K562 (cell line): Measurements from ENCODE around the gene B3GALT6. TPM values are rescaled to one million over a fixed set of nuclear protein-coding genes. Genes with fewer than 3 reads are reported as not detected.

Experiments
- ATAC-seq: fragments of 200-7000 bp; cut with Tn5 transposase; 3 replicates; pipeline ENCODE4 v1.9.1; 2020; ENCODE audit warnings: moderate library complexity
- BruUV-seq: library from RNA; stranded (reverse); fragments of 400-500 nt; replicated peaks from 2 replicates; lab custom pipeline; 2021; lab: Mats Ljungman, UMichigan
- CTCF ChIA-PET: fragments of 300-600 bp; formaldehyde crosslinking; extraction: SDS; loops from one replicate; lab custom pipeline; 2021; ENCODE audit warnings: low intra/inter-chr PET ratio; lab: Yijun Ruan, JAX
- POLR2A ChIA-PET: fragments of 300-600, 350-650 bp; sonication (Branson Sonifier 250); formaldehyde crosslinking; extraction: SDS; loops from one replicate; lab custom pipeline; 2021; ENCODE audit warnings: antibody characterized with exemption, inconsistent platforms; lab: Yijun Ruan, JAX
- DNase-seq, 4 experiments: peaks; one replicate each; pipeline versions ENCODE4 v3.0.0 to v3.0.0-alpha.2; 2011 to 2018; ENCODE audit warnings: low spot score in 3 of 4, mixed read lengths in 3 of 4; ENCODE audit errors: extremely low read depth in 1 of 4
- FAIRE-seq: peaks from 2 replicates; lab custom pipeline; 2011; peaks lifted over from hg19 to GRCh38; lab: Jason Lieb, UNC
- H2AFZ ChIP-seq: 2 replicates; pipeline ENCODE4 v1.6.0; 2011; ENCODE audit warnings: low read depth, low read length, control low read depth, inconsistent platforms
- H3K27ac ChIP-seq: fragments of 200-600 bp; 3 replicates; pipeline ENCODE4 v1.8.0; 2011; ENCODE audit warnings: low read depth, mild to moderate bottlenecking, control low read depth, inconsistent platforms, low read length, moderate library complexity, mixed read lengths; ENCODE audit errors: extremely low read depth
- H3K27me3 ChIP-seq, 2 experiments: fragments of 300-600 bp in 1 of 2; 2 replicates in 1 of 2; 3 replicates in 1 of 2; pipeline versions ENCODE4 v1.6.0 to v1.8.0; 2011; ENCODE audit warnings: inconsistent platforms in 2 of 2, low read length in 2 of 2, mild to moderate bottlenecking in 1 of 2, mixed read lengths in 1 of 2, moderate library complexity in 1 of 2; ENCODE audit not compliant: control insufficient read depth in 2 of 2, insufficient read depth in 2 of 2
- H3K36me3 ChIP-seq: fragments of 300-600 bp; 3 replicates; pipeline ENCODE4 v1.8.0; 2011; ENCODE audit warnings: mild to moderate bottlenecking, low read length, inconsistent platforms; ENCODE audit not compliant: control insufficient read depth, insufficient read depth
- H3K4me1 ChIP-seq, 2 experiments: fragments of 200-600 bp in 1 of 2; replicated peaks in 1 of 2; 2 replicates in 1 of 2; 3 replicates in 1 of 2; pipeline versions ENCODE4 v1.5.1 to v1.8.0; 2011; ENCODE audit warnings: inconsistent platforms in 2 of 2, low read length in 2 of 2, mild to moderate bottlenecking in 1 of 2, mixed read lengths in 1 of 2, moderate library complexity in 1 of 2; ENCODE audit not compliant: control insufficient read depth in 2 of 2, insufficient read depth in 2 of 2
- H3K4me2 ChIP-seq: 2 replicates; pipeline ENCODE4 v1.6.1; 2011; ENCODE audit warnings: low read length, control low read depth, inconsistent platforms, mixed read lengths; ENCODE audit not compliant: insufficient read depth
- H3K4me3 ChIP-seq: fragments of 200-600 bp; sonication (generic), shearing (Covaris generic); 2 replicates; pipeline ENCODE4 v1.5.1; 2016; ENCODE audit warnings: control low read depth, inconsistent platforms
- H3K79me2 ChIP-seq: fragments of 200-600 bp; 3 replicates; pipeline ENCODE4 v1.8.0; 2011; ENCODE audit warnings: low read length, inconsistent platforms; ENCODE audit not compliant: control insufficient read depth, insufficient read depth
- H3K9ac ChIP-seq, 2 experiments: 2 replicates each; pipeline versions ENCODE4 v1.6.0 to v1.6.1; 2011; ENCODE audit warnings: low read depth in 2 of 2, low read length in 2 of 2, control low read depth in 1 of 2, inconsistent platforms in 1 of 2, mild to moderate bottlenecking in 1 of 2, mixed read lengths in 1 of 2; ENCODE audit not compliant: insufficient read depth in 1 of 2
- H3K9me1 ChIP-seq: one replicate; pipeline ENCODE4 v1.6.0; 2011; ENCODE audit warnings: inconsistent platforms, mild to moderate bottlenecking, low read length, moderate library complexity; ENCODE audit not compliant: control insufficient read depth, insufficient read depth
- H3K9me3 ChIP-seq: replicated peaks from 2 replicates; pipeline ENCODE4 v1.5.1; 2011; ENCODE audit warnings: low read depth, low read length, inconsistent platforms; ENCODE audit not compliant: control insufficient read depth, insufficient read depth
- H4K20me1 ChIP-seq: replicated peaks from 2 replicates; pipeline ENCODE4 v1.6.1; 2011; ENCODE audit warnings: low read length, inconsistent platforms, mixed read lengths; ENCODE audit not compliant: control insufficient read depth, insufficient read depth
- COPS2 ChIP-seq: fragments of 450-650 bp; conservative IDR thresholded peaks from 2 replicates; pipeline ENCODE4 v1.6.1; 2016; ENCODE audit warnings: mild to moderate bottlenecking, moderate library complexity
- E2F3 ChIP-seq: fragments of 250-450 bp; sonication (Bioruptor Pico); IDR thresholded peaks from 2 replicates; pipeline ENCODE4 v1.4.0; 2020; ENCODE audit warnings: mild to moderate bottlenecking
- EWSR1 ChIP-seq: fragments of 450-650 bp; IDR thresholded peaks from 2 replicates; pipeline ENCODE4 v1.6.1; 2018; ENCODE audit warnings: borderline replicate concordance, mild to moderate bottlenecking, low read depth, moderate library complexity; ENCODE audit not compliant: partially characterized antibody
- FOXA3 ChIP-seq, 2 experiments: fragments of 450-650 bp in 1 of 2; sonication (generic) in 1 of 2; formaldehyde crosslinking; IDR thresholded peaks in 1 of 2; conservative IDR thresholded peaks in 1 of 2; 2 replicates each; pipeline versions ENCODE4 v1.4.0 to v1.8.0; 2020 to 2022; ENCODE audit warnings: mild to moderate bottlenecking in 2 of 2, missing genetic modification reagents in 1 of 2
- KDM1A ChIP-seq, 2 experiments: fragments of 450-650 bp; IDR thresholded peaks; 2 replicates each; pipeline ENCODE4 v1.6.1; 2016; ENCODE audit warnings: mild to moderate bottlenecking in 2 of 2
- KDM5B ChIP-seq: fragments of 200-600 bp; sonication (generic); IDR thresholded peaks from 2 replicates; pipeline ENCODE4 v1.6.1; 2012; ENCODE audit warnings: low read depth, mild to moderate bottlenecking, moderate library complexity, low read length, control low read depth, inconsistent platforms; ENCODE audit not compliant: insufficient replicate concordance
- LARP7 ChIP-seq: fragments of 450-650 bp; IDR thresholded peaks from 2 replicates; pipeline ENCODE4 v1.6.1; 2016
- RBM17 ChIP-seq: fragments of 200-400 bp; formaldehyde crosslinking; IDR thresholded peaks from 2 replicates; pipeline ENCODE4 v1.6.1; 2017; ENCODE audit warnings: low read depth, mild to moderate bottlenecking, low read length, borderline replicate concordance
- WGBS: fragments of 100-300 bp; shearing (Covaris generic); methylation state at CpG from one replicate; pipeline ENCODE4 v1.1.6; 2016; ENCODE audit warnings: low coverage, mixed read lengths; ENCODE audit not compliant: insufficient coverage; ENCODE audit errors: missing lambda C conversion rate; 5-methylcytosine and 5-hydroxymethylcytosine counted together
- in situ Hi-C: fragments of 300-500 bp; cut with MboI; formaldehyde crosslinking; loops from 4 replicates; pipeline ENCODE4 v1.15.0; 2018; ENCODE audit warnings: inconsistent platforms, mixed read lengths
- intact Hi-C: fragments of 100-400 bp; cut with micrococcal nuclease; formaldehyde crosslinking; loops from 2 replicates; pipeline ENCODE4 v1.14.2; 2022
- polyA plus RNA-seq, 8 experiments: library from polyadenylated mRNA; depleted of rRNA in 4 of 8; stranded (reverse) in 5 of 8; unstranded in 3 of 8; fragments of >200 nt; fragmentation: Nextera tagmentation in 2 of 8; fragmentation: Illumina TruSeq in 1 of 8; extraction: Ambion mirVana in 2 of 8; extraction: Trizol in 1 of 8; gene quantifications; 2 replicates each; pipeline versions ENCODE4 v1.2.1 to v1.2.3, GENCODE V29; 2011 to 2014; ENCODE audit warnings: inconsistent platforms in 1 of 8, missing spikeins in 1 of 8
- total RNA-seq, 7 experiments: library from RNA; depleted of rRNA in 6 of 7; stranded (reverse); fragments of >200 nt in 6 of 7; fragmentation: Illumina TruSeq in 2 of 7; extraction: Trizol in 2 of 7; gene quantifications; 2 replicates each; pipeline versions ENCODE4 v1.2.1 to v1.2.3, GENCODE V29; 2011 to 2021; ENCODE audit warnings: low replicate concordance in 1 of 7
- TF ChIP-seq, protein P1 (sequence below): sonication (generic); formaldehyde crosslinking; IDR thresholded peaks from 2 replicates; pipeline ENCODE4 v1.8.0; 2023; ENCODE audit warnings: mild to moderate bottlenecking, missing genetic modification reagents
- TF ChIP-seq, protein P2 (sequence below): sonication (generic); formaldehyde crosslinking; IDR thresholded peaks from 2 replicates; pipeline ENCODE4 v1.9.0; 2022; ENCODE audit warnings: mild to moderate bottlenecking, missing genetic modification reagents
- TF ChIP-seq, protein P3 (sequence below), 2 experiments: IDR thresholded peaks; 2 replicates each; pipeline ENCODE4 v1.6.1; 2011; ENCODE audit warnings: borderline replicate concordance in 1 of 2, control low read depth in 1 of 2, low read depth in 1 of 2, low read length in 1 of 2, mild to moderate bottlenecking in 1 of 2, mixed read lengths in 1 of 2, moderate library complexity in 1 of 2; ENCODE audit not compliant: insufficient read depth in 1 of 2, insufficient read length in 1 of 2, poor library complexity in 1 of 2, severe bottlenecking in 1 of 2; ENCODE audit errors: extremely low read depth in 1 of 2

The B3GALT6 gene
- total and polyA plus RNA-seq, 9 of the 15 experiments (the other 6 are each of a cell fraction or from before 2014, with no cell fraction given) = 0.68 to 29.8 (median 9.9) TPM

DNA sequence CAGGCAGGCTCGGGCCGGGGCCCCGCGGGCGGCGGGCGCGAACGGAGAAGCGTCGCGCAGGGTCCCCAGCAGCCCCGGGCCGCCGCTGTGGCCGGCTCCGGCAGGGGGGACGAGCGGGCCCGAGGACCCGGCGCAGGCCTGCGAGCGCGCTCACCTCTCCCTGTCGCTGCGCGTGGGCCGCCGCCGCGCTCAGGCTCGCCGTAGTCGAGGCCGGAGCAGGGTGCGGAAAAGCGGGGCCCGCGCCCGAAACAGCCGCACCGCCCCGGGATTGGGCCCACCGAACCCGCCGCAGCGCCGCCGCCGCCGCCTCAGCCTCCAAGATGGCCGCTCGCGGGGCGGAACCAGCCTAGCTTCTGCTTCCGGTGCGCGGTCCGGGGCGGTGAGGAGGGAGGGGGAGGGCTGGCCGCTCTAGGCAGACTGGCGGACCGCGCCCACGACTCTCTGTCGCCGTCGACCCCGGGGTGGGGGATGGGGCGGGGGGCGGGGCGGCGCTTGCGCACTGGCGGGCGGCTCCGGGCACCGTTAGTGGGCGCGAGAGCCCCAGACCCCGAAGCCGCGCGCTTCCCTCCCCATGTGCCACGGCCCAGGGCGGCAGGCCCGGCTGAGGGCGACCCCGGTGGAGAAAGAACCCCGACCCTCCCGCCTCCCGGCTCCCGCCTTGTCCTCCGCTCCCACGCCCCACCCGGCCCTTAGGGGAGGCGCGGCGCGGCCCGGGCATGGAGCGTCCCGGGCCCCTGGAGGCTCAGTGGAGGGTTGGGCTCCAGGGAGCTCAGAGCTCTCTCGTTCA lies 41.7 kb downstream of the B3GALT6 start, which contains the start of gene UBE2J2 (continued):
- TF ChIP-seq KDM1A (IDR thresholded peaks at IDR 0.05) (peak in 1 of 2 experiments; percentile 99; a peak in 2 of 4 replicates), FOXA3 (CRISPR knock-in tag; conservative IDR thresholded peaks at IDR 0.05 in 1 of 2, IDR thresholded peaks at IDR 0.05 in 1 of 2) (peak in 1 of 2 experiments; percentile 58; a peak in 2 of 4 replicates), COPS2 (no peak)

DNA sequence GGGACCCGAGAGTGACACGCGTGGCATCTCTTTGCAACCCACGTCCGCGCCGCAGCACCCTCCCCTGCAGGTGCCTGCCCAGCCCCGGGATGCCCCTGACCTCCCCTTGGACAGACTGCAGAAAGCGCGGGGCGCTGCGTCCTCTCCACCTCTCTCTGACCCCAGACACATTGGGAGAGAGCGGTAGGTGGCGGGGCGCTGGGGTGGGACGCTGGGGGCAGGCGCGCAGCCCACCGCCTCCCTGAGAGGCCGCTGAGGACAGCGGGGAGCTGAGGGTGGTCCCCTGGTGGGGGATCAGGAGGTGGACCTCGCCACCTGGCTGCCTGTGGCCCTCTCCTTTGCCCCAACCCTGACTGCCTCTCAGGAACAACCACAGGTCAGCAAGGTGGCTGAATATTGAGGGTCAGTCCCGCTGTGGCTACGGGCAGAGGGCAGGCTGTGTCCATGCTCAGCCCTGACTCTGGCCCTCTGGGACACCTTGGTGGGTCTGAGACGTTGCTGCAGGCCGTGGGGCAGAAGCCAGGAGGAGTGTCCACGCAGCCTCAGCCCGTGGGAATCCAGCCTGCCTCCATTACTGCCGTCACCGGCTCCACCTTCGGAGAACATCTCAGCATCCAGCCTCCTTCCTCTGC lies 42.4 kb downstream of the B3GALT6 start:
- DNase-seq (no peak), FAIRE-seq (no peak), ATAC-seq (peak; percentile 56)
- Histone ChIP-seq H2AFZ (peak overlapping the region; percentile 86), H3K27ac (peak overlapping the region; percentile 89), H3K9me3 (no peaks in the 10 kb centered on the region), H3K9me1 (peaks cover 7% of the 10 kb centered on the region), H3K36me3 (peaks cover 30% of the 10 kb centered on the region), H3K27me3 (no peaks in the 10 kb centered on the region), H3K79me2 (peaks cover 49% of the 10 kb centered on the region), H3K4me3 (peak overlapping the region; percentile 97), H3K9ac (peak overlapping the region; percentile 69 to 97), H3K4me1 (peaks cover 16 to 54% of the 10 kb centered on the region in 2 experiments; a peak in 4 of 5 replicates), H3K4me2 (peak overlapping the region; percentile 81), H4K20me1 (peaks cover 23% of the 10 kb centered on the region)
- CTCF ChIA-PET = no interaction called here
- POLR2A ChIA-PET = interaction anchor here (0.6 to 1.2 kb wide), 4 partner anchors 10 to 854 kb away, joined by 3 to 4 read pairs (median 3); no protein-coding TSS in a partner anchor
- in situ Hi-C loops = no loop called here
- intact Hi-C loops = no loop called here
- TSS peak; percentile 71 for BruUV-seq
- WGBS = 26% methylated on average over 31 of the region's 31 CpGs
- no peak for TF ChIP-seq RBM17
- no peak for TF ChIP-seq LARP7
- TF ChIP-seq, protein P1, sequence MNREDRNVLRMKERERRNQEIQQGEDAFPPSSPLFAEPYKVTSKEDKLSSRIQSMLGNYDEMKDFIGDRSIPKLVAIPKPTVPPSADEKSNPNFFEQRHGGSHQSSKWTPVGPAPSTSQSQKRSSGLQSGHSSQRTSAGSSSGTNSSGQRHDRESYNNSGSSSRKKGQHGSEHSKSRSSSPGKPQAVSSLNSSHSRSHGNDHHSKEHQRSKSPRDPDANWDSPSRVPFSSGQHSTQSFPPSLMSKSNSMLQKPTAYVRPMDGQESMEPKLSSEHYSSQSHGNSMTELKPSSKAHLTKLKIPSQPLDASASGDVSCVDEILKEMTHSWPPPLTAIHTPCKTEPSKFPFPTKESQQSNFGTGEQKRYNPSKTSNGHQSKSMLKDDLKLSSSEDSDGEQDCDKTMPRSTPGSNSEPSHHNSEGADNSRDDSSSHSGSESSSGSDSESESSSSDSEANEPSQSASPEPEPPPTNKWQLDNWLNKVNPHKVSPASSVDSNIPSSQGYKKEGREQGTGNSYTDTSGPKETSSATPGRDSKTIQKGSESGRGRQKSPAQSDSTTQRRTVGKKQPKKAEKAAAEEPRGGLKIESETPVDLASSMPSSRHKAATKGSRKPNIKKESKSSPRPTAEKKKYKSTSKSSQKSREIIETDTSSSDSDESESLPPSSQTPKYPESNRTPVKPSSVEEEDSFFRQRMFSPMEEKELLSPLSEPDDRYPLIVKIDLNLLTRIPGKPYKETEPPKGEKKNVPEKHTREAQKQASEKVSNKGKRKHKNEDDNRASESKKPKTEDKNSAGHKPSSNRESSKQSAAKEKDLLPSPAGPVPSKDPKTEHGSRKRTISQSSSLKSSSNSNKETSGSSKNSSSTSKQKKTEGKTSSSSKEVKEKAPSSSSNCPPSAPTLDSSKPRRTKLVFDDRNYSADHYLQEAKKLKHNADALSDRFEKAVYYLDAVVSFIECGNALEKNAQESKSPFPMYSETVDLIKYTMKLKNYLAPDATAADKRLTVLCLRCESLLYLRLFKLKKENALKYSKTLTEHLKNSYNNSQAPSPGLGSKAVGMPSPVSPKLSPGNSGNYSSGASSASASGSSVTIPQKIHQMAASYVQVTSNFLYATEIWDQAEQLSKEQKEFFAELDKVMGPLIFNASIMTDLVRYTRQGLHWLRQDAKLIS (CRISPR knock-in tag) = no peak
- TF ChIP-seq, protein P2, sequence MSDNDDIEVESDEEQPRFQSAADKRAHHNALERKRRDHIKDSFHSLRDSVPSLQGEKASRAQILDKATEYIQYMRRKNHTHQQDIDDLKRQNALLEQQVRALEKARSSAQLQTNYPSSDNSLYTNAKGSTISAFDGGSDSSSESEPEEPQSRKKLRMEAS (CRISPR knock-in tag) = 0 out of 2 replicates have a peak, but pooled peaks have one; percentile 39
- TF ChIP-seq EWSR1 = no peak
- TF ChIP-seq, protein P3, sequence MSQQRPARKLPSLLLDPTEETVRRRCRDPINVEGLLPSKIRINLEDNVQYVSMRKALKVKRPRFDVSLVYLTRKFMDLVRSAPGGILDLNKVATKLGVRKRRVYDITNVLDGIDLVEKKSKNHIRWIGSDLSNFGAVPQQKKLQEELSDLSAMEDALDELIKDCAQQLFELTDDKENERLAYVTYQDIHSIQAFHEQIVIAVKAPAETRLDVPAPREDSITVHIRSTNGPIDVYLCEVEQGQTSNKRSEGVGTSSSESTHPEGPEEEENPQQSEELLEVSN (IDR thresholded peaks at IDR 0.05; ENCODE audit: borderline replicate concordance in 1 of 2, extremely low read depth in 1 of 2, insufficient read depth in 1 of 2, insufficient read length in 1 of 2, low read depth in 1 of 2, low read length in 1 of 2, poor library complexity in 1 of 2, severe bottlenecking in 1 of 2) = no peak
- peak; percentile 33 for TF ChIP-seq KDM5B
- TF ChIP-seq E2F3 = peak; percentile 49; the same call in 1 of the 2 replicates
